ENCODE data around the gene NR3C2. TPM values are rescaled to one million over a fixed set of nuclear protein-coding genes. Genes with fewer than 3 reads are reported as not detected.

NR3C2 gene
- total and polyA plus RNA-seq, 2 experiments from 2014 or later: 1.2 to 3.0 TPM

- no peaks in the 10 kb centered on the region for H3F3A ChIP-seq (replicated peaks; ENCODE audit: low read depth)
- Mint-ChIP-seq H3K27me3 (ENCODE audit: insufficient read depth, low read depth, poor library complexity) (no peaks in the 10 kb centered on the region), H3K9me3 (no peaks in the 10 kb centered on the region), H3K4me1 (peaks cover 5% of the 10 kb centered on the region; the same call in 2 of the 3 replicates), H3K4me3 (no peak overlapping the region), H3K36me3 (ENCODE audit: low read depth) (no peaks in the 10 kb centered on the region), H3K27ac (no peak overlapping the region)
- no peaks in the 10 kb centered on the region for H4K20me1 ChIP-seq (replicated peaks; ENCODE audit: insufficient read depth)
- no peak overlapping the region for H3K4me3 ChIP-seq
- no peak overlapping the region for H3K4me2 ChIP-seq
- no peaks in the 10 kb centered on the region for H3K9me2 ChIP-seq (ENCODE audit: insufficient read depth)
- DNase-seq (ENCODE audit: low spot score) (no peak), ATAC-seq (no peak)
- no peak overlapping the region for H3K27ac ChIP-seq (ENCODE audit: low read depth)
- TF ChIP-seq CREB1 (CRISPR knock-in tag; IDR thresholded peaks at IDR 0.05; ENCODE audit: low read depth) (no peak), STAT1 (IDR thresholded peaks at IDR 0.05; ENCODE audit: unreplicated experiment) (no peak), ZNF331 (CRISPR knock-in tag; IDR thresholded peaks at IDR 0.05; ENCODE audit: low read depth) (no peak), EZH2 (IDR thresholded peaks at IDR 0.05; ENCODE audit: low read depth, unreplicated experiment) (no peak), JUNB (IDR thresholded peaks at IDR 0.05; ENCODE audit: unreplicated experiment) (no peak), POLR2AphosphoS5 (IDR thresholded peaks at IDR 0.05; ENCODE audit: low read depth) (no peak), REST (IDR thresholded peaks at IDR 0.05; ENCODE audit: unreplicated experiment) (no peak), ZNF462 (CRISPR knock-in tag; IDR thresholded peaks at IDR 0.05) (no peak), ETS1 (IDR thresholded peaks at IDR 0.05) (no peak), ZNF114 (CRISPR knock-in tag; IDR thresholded peaks at IDR 0.05) (no peak), EZH2phosphoT487 (IDR thresholded peaks at IDR 0.05; ENCODE audit: unreplicated experiment) (no peak), CTCF (conservative IDR thresholded peaks at IDR 0.05; ENCODE audit: low read depth in 2 of 2) (no peak)
- H3K4me1 ChIP-seq (ENCODE audit: insufficient read depth): peaks cover 8% of the 10 kb centered on the region
- no peak overlapping the region for H2AFZ ChIP-seq
- no peaks in the 10 kb centered on the region for H3K79me2 ChIP-seq (replicated peaks; ENCODE audit: insufficient read depth)
- no peaks in the 10 kb centered on the region for H3K36me3 ChIP-seq (ENCODE audit: insufficient read depth)
- no peaks in the 10 kb centered on the region for H3K27me3 ChIP-seq (ENCODE audit: insufficient read depth)
These were observed 130.7 kb downstream of the NR3C2 start for GRCh38 chr4:148311526-148311925.
